HEK293 (cell line): ENCODE results near the gene CCDC178.

Source experiments
- CTCF ChIA-PET: fragments of 350-600 bp; formaldehyde crosslinking; extraction: SDS; loops from one replicate; lab custom pipeline; 2021; ENCODE audit warnings: antibody characterized with exemption; lab: Yijun Ruan, JAX
- POLR2A ChIA-PET: fragments of 300-600 bp; formaldehyde crosslinking; extraction: SDS; loops from one replicate; lab custom pipeline; 2020; ENCODE audit warnings: antibody characterized with exemption, inconsistent platforms; lab: Yijun Ruan, JAX
- H3K27ac ChIP-seq: fragments of 200-500 bp; sonication (Bioruptor generic); 2 replicates; pipeline ENCODE4 v1.5.1; 2014; ENCODE audit warnings: low read depth, low read length, control low read depth, inconsistent platforms; ENCODE audit errors: extremely low read depth
- H3K36me3 ChIP-seq, 2 experiments: fragments of 200-500 bp in 1 of 2; sonication (Bioruptor generic) in 1 of 2; 1 replicate in 1 of 2; 2 replicates in 1 of 2; pipeline ENCODE4 v1.5.1; 2014 to 2017; ENCODE audit warnings: inconsistent platforms in 2 of 2, low read length in 2 of 2; ENCODE audit not compliant: control insufficient read depth in 2 of 2, insufficient read depth in 1 of 2
- H3K4me1 ChIP-seq: fragments of 200-500 bp; sonication (Bioruptor generic); 2 replicates; pipeline ENCODE4 v1.5.1; 2014; ENCODE audit warnings: mild to moderate bottlenecking, low read length, inconsistent platforms; ENCODE audit not compliant: control insufficient read depth, insufficient read depth
- H3K4me3 ChIP-seq: 2 replicates; pipeline ENCODE4 v1.5.1; 2011; ENCODE audit warnings: low read depth, mild to moderate bottlenecking, control low read depth, low read length, moderate library complexity
- H3K9me3 ChIP-seq: fragments of 200-500 bp; sonication (Bioruptor generic); 2 replicates; pipeline ENCODE4 v1.5.1; 2014; ENCODE audit warnings: low read depth, low read length, inconsistent platforms; ENCODE audit not compliant: control insufficient read depth, insufficient read depth
- FEZF1 ChIP-seq: fragments of 450-650 bp; formaldehyde crosslinking; IDR thresholded peaks from 2 replicates; pipeline ENCODE4 v1.5.1; 2016; ENCODE audit warnings: missing biosample characterization, missing genetic modification characterization
- HOXA7 ChIP-seq: sonication (generic); formaldehyde crosslinking; IDR thresholded peaks from 2 replicates; pipeline ENCODE4 v1.8.1; 2022; ENCODE audit warnings: missing genetic modification reagents, borderline replicate concordance
- KLF1 ChIP-seq: fragments of 450-650 bp; formaldehyde crosslinking; IDR thresholded peaks from 2 replicates; pipeline ENCODE4 v1.5.1; 2016; ENCODE audit warnings: missing biosample characterization, missing genetic modification characterization
- MZF1 ChIP-seq: fragments of 450-650 bp; formaldehyde crosslinking; IDR thresholded peaks from 2 replicates; pipeline ENCODE4 v1.5.1; 2017; ENCODE audit warnings: missing biosample characterization, missing genetic modification characterization, borderline replicate concordance
- SP2 ChIP-seq: fragments of 450-650 bp; formaldehyde crosslinking; IDR thresholded peaks from 2 replicates; pipeline ENCODE4 v1.5.1; 2016; ENCODE audit warnings: missing biosample characterization, missing genetic modification characterization
- TCF7L2 ChIP-seq: IDR thresholded peaks from 2 replicates; pipeline ENCODE4 v1.6.1; 2011; ENCODE audit warnings: low read depth, mild to moderate bottlenecking, inconsistent platforms, low read length, moderate library complexity, borderline replicate concordance
- WT1 ChIP-seq: fragments of 450-650 bp; formaldehyde crosslinking; IDR thresholded peaks from 2 replicates; pipeline ENCODE4 v1.5.1; 2016; ENCODE audit warnings: missing biosample characterization, missing genetic modification characterization
- ZFP3 ChIP-seq: fragments of 450-650 bp; formaldehyde crosslinking; IDR thresholded peaks from 2 replicates; pipeline ENCODE4 v1.5.1; 2016; ENCODE audit warnings: low read depth, missing biosample characterization, missing genetic modification characterization
- ZNF114 ChIP-seq: fragments of 450-650 bp; formaldehyde crosslinking; IDR thresholded peaks from 2 replicates; pipeline ENCODE4 v1.5.0; 2017; ENCODE audit warnings: missing biosample characterization, missing genetic modification characterization
- ZNF366 ChIP-seq: fragments of 450-650 bp; formaldehyde crosslinking; conservative IDR thresholded peaks from 2 replicates; pipeline ENCODE4 v1.5.1; 2016; ENCODE audit warnings: missing biosample characterization, missing genetic modification characterization
- ZNF404 ChIP-seq: fragments of 450-650 bp; formaldehyde crosslinking; IDR thresholded peaks from 2 replicates; pipeline ENCODE4 v1.5.1; 2017; ENCODE audit warnings: missing biosample characterization, missing genetic modification characterization
- ZNF473 ChIP-seq: fragments of 450-650 bp; formaldehyde crosslinking; IDR thresholded peaks from 2 replicates; pipeline ENCODE4 v1.5.1; 2017; ENCODE audit warnings: missing biosample characterization, missing genetic modification characterization
- ZNF48 ChIP-seq: fragments of 450-650 bp; formaldehyde crosslinking; IDR thresholded peaks from 2 replicates; pipeline ENCODE4 v1.5.1; 2016; ENCODE audit warnings: missing biosample characterization, missing genetic modification characterization
- ZNF548 ChIP-seq: fragments of 450-650 bp; formaldehyde crosslinking; IDR thresholded peaks from 2 replicates; pipeline ENCODE4 v1.5.1; 2016; ENCODE audit warnings: missing biosample characterization, missing genetic modification characterization
- ZNF670 ChIP-seq: fragments of 450-650 bp; formaldehyde crosslinking; IDR thresholded peaks from 2 replicates; pipeline ENCODE4 v1.5.1; 2016; ENCODE audit warnings: missing biosample characterization, missing genetic modification characterization, low read depth
- ZNF843 ChIP-seq: fragments of 450-650 bp; formaldehyde crosslinking; IDR thresholded peaks from 2 replicates; pipeline ENCODE4 v1.5.1; 2016; ENCODE audit warnings: missing biosample characterization, missing genetic modification characterization
- ZSCAN30 ChIP-seq: fragments of 450-650 bp; IDR thresholded peaks from 2 replicates; pipeline ENCODE4 v1.5.1; 2018; ENCODE audit warnings: missing biosample characterization, mild to moderate bottlenecking, missing genetic modification characterization, moderate library complexity
- TF ChIP-seq, protein P1 (sequence below): fragments of 450-650 bp; formaldehyde crosslinking; IDR thresholded peaks from 2 replicates; pipeline ENCODE4 v1.5.1; 2016; ENCODE audit warnings: missing biosample characterization, missing genetic modification characterization
- TF ChIP-seq, protein P2 (sequence below): fragments of 450-650 bp; formaldehyde crosslinking; IDR thresholded peaks from 2 replicates; pipeline ENCODE4 v1.5.1; 2016; ENCODE audit warnings: missing biosample characterization, missing genetic modification characterization
- TF ChIP-seq, protein P3 (sequence below): fragments of 450-650 bp; formaldehyde crosslinking; IDR thresholded peaks from 2 replicates; pipeline ENCODE4 v1.5.1; 2017; ENCODE audit warnings: missing biosample characterization, missing genetic modification characterization
- TF ChIP-seq, protein P4 (sequence below): fragments of 450-650 bp; formaldehyde crosslinking; IDR thresholded peaks from 2 replicates; pipeline ENCODE4 v1.5.1; 2016; ENCODE audit warnings: missing biosample characterization, missing genetic modification characterization
- TF ChIP-seq, protein P5 (sequence below): fragments of 450-650 bp; formaldehyde crosslinking; IDR thresholded peaks from 2 replicates; pipeline ENCODE4; 2016; ENCODE audit warnings: missing biosample characterization, missing genetic modification characterization

Gene CCDC178

DNA sequence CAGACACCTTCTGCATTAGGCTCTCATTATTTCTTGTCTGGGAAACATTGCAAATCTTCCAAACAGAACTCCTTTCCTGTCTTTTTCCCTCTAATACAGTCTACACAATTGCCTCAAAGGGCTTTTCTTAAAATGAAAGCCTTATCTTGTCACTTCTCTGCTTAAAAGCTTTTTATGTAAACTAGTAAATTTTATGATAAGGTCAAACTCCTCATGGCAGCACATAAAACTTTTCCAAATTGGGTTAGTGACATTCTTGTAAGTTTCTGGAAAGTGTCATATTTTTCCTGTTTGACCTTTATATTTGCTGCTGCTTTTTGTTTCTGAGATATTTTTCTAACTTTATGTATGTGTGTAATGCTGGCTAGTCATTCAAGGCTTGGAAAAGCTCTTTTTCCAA lies 406.3 kb downstream of the CCDC178 start:
- Histone ChIP-seq H3K4me1 (peaks cover 4% of the 10 kb centered on the region; the same call in 1 of the 2 replicates), H3K4me3 (no peak overlapping the region), H3K36me3 (no peaks in the 10 kb centered on the region), H3K9me3 (no peaks in the 10 kb centered on the region), H3K27ac (no peak overlapping the region)
- TF ChIP-seq ZNF404 (tag by site-specific recombination), result no peak
- no peak for TF ChIP-seq KLF1 (tag by site-specific recombination)
- TF ChIP-seq, protein P1, sequence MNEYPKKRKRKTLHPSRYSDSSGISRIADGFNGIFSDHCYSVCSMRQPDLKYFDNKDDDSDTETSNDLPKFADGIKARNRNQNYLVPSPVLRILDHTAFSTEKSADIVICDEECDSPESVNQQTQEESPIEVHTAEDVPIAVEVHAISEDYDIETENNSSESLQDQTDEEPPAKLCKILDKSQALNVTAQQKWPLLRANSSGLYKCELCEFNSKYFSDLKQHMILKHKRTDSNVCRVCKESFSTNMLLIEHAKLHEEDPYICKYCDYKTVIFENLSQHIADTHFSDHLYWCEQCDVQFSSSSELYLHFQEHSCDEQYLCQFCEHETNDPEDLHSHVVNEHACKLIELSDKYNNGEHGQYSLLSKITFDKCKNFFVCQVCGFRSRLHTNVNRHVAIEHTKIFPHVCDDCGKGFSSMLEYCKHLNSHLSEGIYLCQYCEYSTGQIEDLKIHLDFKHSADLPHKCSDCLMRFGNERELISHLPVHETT (tag by site-specific recombination), result no peak
- no peak for TF ChIP-seq ZNF548 (tag by site-specific recombination)
- TF ChIP-seq, protein P2, sequence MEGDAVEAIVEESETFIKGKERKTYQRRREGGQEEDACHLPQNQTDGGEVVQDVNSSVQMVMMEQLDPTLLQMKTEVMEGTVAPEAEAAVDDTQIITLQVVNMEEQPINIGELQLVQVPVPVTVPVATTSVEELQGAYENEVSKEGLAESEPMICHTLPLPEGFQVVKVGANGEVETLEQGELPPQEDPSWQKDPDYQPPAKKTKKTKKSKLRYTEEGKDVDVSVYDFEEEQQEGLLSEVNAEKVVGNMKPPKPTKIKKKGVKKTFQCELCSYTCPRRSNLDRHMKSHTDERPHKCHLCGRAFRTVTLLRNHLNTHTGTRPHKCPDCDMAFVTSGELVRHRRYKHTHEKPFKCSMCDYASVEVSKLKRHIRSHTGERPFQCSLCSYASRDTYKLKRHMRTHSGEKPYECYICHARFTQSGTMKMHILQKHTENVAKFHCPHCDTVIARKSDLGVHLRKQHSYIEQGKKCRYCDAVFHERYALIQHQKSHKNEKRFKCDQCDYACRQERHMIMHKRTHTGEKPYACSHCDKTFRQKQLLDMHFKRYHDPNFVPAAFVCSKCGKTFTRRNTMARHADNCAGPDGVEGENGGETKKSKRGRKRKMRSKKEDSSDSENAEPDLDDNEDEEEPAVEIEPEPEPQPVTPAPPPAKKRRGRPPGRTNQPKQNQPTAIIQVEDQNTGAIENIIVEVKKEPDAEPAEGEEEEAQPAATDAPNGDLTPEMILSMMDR (tag by site-specific recombination), result no peak
- no peak for TF ChIP-seq ZNF670 (tag by site-specific recombination)
- TF ChIP-seq ZNF366 (tag by site-specific recombination), result no peak
- TF ChIP-seq WT1 (tag by site-specific recombination), result peak; percentile 76
- no peak for TF ChIP-seq ZFP3 (tag by site-specific recombination)
- TF ChIP-seq ZNF48, result no peak
- TF ChIP-seq ZNF473 (tag by site-specific recombination), result no peak
- TF ChIP-seq ZNF114 (tag by site-specific recombination), result no peak
- TF ChIP-seq, protein P3, sequence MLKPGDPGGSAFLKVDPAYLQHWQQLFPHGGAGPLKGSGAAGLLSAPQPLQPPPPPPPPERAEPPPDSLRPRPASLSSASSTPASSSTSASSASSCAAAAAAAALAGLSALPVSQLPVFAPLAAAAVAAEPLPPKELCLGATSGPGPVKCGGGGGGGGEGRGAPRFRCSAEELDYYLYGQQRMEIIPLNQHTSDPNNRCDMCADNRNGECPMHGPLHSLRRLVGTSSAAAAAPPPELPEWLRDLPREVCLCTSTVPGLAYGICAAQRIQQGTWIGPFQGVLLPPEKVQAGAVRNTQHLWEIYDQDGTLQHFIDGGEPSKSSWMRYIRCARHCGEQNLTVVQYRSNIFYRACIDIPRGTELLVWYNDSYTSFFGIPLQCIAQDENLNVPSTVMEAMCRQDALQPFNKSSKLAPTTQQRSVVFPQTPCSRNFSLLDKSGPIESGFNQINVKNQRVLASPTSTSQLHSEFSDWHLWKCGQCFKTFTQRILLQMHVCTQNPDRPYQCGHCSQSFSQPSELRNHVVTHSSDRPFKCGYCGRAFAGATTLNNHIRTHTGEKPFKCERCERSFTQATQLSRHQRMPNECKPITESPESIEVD (tag by site-specific recombination), result 0 out of 2 replicates have a peak, but pooled peaks have one; percentile 12
- TF ChIP-seq MZF1 (tag by site-specific recombination), result no peak
- TF ChIP-seq, protein P4, sequence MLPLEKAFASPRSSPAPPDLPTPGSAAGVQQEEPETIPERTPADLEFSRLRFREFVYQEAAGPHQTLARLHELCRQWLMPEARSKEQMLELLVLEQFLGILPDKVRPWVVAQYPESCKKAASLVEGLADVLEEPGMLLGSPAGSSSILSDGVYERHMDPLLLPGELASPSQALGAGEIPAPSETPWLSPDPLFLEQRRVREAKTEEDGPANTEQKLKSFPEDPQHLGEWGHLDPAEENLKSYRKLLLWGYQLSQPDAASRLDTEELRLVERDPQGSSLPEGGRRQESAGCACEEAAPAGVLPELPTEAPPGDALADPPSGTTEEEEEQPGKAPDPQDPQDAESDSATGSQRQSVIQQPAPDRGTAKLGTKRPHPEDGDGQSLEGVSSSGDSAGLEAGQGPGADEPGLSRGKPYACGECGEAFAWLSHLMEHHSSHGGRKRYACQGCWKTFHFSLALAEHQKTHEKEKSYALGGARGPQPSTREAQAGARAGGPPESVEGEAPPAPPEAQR, result no peak
- TF ChIP-seq ZSCAN30 (tag by site-specific recombination), result 0 out of 2 replicates have a peak, but pooled peaks have one; percentile 25
- TF ChIP-seq SP2, result no peak
- TF ChIP-seq FEZF1 (tag by site-specific recombination), result peak; percentile 42; the same call in 1 of the 2 replicates
- TF ChIP-seq TCF7L2, result peak; percentile 36; the same call in 1 of the 2 replicates
- no peak for TF ChIP-seq HOXA7 (CRISPR knock-in tag)
- TF ChIP-seq ZNF843, result 0 out of 2 replicates have a peak, but pooled peaks have one; percentile 11
- TF ChIP-seq, protein P5, sequence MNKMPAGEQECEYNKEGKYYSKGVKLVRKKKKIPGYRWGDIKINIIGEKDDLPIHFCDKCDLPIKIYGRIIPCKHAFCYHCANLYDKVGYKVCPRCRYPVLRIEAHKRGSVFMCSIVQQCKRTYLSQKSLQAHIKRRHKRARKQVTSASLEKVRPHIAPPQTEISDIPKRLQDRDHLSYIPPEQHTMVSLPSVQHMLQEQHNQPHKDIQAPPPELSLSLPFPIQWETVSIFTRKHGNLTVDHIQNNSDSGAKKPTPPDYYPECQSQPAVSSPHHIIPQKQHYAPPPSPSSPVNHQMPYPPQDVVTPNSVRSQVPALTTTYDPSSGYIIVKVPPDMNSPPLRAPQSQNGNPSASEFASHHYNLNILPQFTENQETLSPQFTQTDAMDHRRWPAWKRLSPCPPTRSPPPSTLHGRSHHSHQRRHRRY (tag by site-specific recombination), result no peak
- ChIA-PET CTCF (interaction anchor here (0.6 kb wide), 1 partner anchor 53 kb away, joined by 3 read pairs; no protein-coding TSS in a partner anchor), POLR2A (interaction anchor here (0.6 kb wide), 1 partner anchor 220 kb away, joined by 4 read pairs; no protein-coding TSS in a partner anchor)
